GM21723 (cell line): ENCODE data around the gene MSANTD1.

ENCODE experiments used
- ATAC-seq: cut with Tn5 transposase; IDR thresholded peaks from one replicate; pipeline ENCODE4 v1.9.1; 2021; ENCODE audit warnings: mild to moderate bottlenecking, moderate library complexity; ENCODE audit not compliant: unreplicated experiment

Gene MSANTD1

DNA sequence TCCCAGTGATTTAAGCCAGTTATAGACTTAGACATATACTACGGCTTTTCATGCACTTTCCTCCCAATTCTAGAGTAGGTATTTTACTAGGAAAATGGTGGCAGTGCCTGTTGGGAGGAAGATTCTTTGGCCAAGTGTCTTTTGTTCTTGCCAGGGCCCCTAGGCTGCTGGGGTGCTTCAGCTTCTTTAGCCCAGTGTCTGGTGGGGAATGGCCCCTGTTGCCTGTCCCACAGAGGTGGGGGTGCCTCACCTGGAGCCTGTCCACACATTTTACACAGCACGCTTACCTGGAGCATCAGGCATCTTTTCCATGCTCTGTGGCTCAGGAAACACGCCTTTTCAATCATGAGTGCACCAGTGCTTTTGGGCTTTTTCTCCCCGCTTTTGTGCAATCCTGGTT is 33.2 kb upstream of the MSANTD1 start:
- ATAC-seq = no peak

DNA sequence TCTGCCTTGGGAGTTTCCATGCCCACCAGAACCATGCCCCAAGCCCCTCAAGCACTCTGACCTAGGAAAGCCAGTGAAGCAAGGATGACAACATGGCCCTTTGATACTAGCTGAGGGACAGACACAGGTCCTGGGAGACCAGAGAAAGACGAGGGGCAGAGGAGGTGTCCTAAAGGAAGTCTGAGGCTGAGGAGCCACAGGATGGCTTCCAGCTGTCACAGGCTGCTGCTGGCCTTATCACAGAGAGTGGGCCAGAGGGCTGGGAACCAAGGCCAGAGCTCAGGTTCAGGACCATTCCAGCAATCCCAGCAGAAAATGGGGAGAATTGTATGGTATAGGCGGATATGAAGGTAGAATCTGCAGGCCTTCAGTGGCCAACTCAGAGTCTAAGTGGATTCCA is 31.7 kb upstream of the MSANTD1 start:
- ATAC-seq = no peak

DNA sequence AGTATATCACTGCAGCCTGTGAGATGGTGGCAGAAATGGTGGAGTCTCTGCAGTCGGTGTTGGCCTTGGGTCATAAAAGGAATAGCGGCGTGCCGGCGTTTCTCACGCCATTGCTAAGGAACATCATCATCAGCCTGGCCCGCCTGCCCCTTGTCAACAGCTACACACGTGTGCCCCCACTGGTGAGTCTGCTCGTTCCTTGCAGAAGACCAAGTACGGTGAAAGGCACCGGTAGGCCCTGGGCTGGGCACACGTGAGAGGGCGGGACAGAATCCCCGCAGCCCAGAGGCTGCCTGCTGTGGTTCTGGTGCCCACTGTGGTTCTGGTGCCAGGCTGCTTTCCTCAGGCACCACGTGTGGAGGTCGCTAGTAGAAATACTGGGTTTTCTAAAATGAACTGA is 31.2 kb upstream of the MSANTD1 start:
- no peak for ATAC-seq

DNA sequence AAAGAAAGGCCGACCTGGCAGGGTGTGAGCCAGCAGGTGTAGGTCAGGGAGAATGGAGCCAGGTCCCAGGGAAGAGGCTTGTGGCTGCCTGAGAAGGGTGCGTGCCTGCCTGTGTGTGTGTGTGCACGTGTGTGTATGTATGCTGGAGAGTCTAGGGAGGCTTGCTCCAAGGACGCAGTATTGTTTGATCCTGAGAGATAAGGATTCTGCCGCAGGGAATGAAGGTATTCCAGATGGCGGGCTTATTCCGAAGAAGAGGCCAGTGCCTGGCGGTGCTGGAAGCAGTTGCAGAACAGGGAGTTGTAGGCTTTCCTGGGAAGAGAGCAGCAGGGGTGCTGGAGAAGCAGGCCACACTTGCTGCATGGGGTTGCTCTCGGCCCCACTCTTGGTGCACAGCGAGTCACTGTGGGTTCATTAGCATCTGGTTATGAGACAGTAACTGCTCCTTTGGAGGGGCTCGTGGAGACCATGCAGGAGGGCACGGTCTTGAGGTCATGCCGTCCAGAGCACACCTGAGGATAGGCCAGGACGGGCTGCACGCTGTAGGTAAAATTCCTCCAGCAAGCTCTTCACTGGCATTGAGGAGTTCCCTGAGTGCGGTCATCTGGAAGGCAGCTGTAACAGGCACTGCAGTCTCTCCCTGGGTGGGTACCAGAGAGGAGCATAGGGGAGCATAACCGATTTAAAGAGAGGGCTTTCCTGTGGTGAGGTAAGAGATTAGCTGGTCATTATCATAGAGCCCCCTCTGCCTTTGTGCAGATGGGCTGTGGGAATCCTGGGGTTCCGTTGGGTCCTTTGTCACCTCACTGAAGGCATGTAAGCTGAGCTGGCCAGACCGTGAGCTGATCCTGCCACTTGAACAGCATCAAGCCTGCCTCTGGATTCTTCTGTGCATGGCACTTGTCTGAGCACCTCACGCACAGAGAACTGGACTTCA is 29.9 kb upstream of the MSANTD1 start:
- ATAC-seq = no peak

DNA sequence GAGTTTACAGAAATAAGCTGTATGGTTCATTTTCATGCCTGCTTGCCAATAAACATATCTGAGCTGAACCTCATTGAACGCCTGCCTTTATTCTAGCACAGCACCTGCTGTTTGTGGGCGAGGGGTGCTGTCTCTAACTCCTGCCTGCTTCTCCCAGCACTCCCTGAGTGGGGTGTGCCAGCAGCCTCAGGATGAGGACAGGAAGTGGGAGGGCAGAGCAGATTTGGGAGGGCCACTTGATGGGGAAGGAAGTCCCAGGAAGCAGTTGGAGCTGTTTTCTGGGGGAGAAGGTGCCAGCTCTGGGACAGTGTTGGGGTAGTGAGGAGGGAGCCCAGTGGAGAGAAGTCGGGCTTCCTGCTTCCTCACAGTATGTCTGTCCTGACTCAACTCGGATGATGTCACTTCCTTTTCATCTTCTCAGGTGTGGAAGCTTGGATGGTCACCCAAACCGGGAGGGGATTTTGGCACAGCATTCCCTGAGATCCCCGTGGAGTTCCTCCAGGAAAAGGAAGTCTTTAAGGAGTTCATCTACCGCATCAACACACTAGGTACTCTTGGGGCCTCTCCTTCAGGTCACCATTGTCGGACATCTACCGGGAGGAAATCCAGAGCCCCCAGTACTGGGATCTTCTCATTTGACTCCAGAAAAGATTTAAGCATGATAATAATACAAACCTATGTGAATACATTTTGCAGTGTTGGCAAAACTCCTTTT is 29.0 kb upstream of the MSANTD1 start:
- no peak for ATAC-seq

DNA sequence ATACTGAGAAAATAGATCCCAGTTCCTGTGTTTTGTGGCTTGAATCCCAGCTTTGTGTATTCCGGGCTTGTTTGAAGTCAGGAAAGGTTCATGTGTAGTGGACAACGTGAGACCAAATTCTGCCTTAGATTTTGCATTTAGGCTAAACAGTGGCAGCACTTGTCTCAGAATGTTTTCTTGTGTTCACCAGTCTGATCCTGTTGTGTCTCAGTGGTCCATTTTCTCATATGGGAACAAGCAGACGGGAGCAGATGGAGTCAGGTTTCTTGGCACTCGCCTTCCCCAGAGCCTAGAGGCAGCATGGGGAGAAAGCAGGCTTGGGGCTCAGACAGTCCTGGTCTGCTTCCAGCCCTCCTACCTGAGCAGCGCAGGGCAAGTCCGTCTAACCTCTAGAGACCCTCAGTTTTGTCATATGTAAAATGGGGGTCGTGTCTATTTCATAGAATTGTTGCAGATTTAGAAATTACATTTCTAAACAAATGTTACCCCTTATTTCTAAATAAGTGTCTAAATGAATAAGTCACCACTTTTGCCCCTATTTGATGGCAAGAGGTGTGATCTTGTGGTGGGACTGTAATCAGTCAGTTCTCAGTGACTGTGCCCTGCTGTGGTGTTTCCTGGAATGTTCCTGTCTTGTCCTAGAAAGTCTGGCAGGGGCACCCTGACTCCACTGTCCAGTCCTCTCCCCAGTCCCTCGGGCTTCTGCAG is 28.3 kb upstream of the MSANTD1 start:
- ATAC-seq = no peak

DNA sequence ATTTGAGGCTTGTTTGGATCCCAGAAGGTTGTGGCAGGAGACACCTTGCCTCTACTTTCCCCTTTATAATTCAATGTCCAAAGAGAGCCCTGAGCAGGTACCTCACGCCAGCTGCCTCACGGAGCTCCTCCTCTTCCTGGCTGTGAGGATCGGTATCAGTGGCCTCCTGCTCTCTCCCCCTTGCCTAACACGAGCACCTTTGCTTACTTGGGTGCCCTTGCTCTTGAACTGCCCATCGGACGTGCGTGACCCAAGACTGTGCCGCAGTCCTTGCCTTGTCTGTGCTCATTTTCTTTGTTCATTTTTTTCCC is 27.8 kb upstream of the MSANTD1 start:
- ATAC-seq = no peak

DNA sequence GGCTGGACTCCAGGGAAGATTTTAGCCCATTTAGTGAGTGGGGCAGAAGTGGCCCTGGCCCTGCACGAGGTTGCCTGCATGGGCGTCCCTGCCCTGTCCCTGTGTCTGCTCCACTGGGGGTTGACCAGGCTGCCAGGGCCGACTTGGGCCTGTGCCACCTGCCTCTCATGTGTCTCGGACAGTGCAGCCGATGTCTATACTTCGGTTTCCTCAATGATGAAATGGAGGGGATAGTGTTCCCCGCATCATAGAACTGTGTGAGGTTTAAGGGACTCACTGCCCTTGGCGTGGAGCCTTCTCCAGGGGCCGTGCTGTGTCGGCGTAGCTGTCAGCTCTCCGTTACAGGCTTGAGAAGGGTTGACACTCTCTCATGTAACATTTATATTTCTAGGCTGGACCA is 27.0 kb upstream of the MSANTD1 start:
- ATAC-seq = no peak

DNA sequence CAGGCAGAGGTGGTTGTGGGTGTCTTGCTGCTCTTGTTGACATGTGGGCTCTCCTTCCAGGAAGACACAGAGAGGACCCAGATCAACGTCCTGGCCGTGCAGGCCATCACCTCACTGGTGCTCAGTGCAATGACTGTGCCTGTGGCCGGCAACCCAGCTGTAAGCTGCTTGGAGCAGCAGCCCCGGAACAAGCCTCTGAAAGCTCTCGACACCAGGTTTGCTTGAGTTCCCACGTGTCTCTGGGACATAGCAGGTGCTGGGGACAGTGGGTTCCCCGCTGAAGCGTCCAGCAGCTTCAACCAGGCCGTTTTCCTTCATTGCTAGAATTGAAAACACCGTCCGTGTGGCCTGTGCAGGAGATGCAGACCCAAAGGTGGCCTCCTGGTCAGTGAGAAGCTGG is 25.6 kb upstream of the MSANTD1 start:
- ATAC-seq = no peak

DNA sequence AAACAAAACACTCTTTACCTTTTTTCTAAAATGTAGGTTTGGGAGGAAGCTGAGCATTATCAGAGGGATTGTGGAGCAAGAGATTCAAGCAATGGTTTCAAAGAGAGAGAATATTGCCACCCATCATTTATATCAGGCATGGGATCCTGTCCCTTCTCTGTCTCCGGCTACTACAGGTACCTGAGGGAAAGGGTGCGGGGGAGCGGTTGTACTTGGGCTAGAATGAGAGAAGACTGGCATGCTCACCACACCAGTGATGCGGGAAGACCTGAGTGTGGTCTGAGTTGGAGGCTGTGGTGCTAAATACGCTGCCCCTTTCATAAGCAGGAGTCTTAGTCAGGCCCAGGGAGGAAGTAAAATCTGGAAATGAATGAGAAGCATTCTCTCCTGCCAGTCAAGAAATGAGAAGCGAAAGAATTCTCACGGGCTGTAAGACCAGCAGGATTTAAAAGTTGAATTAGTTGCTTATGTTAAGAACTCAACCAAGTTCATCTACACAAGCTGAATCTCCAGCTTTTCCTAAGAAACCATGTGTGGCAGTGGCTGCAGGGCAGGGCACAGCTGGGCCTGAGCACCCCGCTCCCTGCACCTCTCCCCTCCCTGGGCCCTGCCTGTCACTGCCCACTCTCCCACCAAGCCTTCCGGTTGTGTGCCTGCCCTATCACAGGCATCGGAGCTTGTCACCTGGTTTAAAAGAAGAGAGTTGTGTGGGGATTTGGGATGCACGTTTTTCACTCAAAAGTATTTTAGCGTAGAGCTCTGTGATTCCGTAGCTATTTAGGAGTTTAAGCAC is 24.8 kb upstream of the MSANTD1 start:
- ATAC-seq = no peak

DNA sequence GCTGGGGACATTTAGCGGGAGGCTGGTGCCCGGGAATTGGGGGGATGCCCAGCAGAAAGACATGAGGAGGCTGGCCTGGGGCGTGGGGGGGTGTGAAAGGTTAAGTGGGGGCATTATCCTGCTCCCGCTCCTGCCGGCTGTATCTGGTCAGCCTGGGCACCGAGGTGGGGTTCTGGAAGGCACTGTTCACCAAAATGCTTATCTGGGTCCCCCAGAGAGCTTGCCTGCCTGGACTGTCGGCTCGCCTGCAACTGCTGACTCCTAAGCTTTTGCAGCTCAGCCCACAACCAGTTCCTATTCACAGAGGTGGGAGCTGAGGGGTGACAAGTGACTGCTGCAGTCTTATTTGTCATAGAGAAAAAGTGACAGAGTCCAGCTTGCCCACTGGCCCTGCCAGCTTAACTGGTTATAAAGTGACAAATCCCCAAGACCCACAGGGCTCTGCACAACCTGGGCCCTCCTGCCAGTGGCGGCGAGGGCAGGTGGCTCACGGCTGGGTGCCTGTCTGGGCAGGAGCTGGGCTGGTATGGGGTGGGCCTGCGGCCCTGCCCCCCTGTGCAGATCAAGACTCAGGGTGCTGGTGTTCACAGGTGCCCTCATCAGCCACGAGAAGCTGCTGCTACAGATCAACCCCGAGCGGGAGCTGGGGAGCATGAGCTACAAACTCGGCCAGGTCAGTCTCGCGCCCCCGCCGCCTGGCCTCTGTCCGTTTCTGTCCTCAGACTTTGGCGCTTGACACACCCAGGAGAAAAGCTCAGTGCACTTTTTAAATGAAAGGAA is 23.7 kb upstream of the MSANTD1 start:
- ATAC-seq = no peak

DNA sequence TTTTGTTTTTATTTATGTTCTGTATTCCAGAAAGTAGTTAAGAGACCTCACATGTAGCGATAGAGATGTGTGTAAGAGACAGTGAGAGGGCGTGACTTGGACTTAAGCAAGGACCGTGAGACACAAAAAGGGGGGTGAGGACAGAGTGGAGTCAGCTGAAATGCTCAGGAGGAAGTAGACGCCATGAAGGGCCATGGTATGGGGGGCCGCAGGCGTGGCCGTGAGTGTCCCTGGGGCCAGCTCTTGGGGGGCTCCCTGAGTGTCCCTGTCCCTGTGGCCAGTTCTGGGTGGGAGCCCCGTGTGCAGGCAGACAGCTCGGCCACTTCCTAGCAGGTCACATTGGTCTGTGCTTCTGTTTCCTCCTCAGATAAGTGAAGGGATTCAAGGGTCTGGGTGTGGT is 23.0 kb upstream of the MSANTD1 start:
- ATAC-seq = no peak

DNA sequence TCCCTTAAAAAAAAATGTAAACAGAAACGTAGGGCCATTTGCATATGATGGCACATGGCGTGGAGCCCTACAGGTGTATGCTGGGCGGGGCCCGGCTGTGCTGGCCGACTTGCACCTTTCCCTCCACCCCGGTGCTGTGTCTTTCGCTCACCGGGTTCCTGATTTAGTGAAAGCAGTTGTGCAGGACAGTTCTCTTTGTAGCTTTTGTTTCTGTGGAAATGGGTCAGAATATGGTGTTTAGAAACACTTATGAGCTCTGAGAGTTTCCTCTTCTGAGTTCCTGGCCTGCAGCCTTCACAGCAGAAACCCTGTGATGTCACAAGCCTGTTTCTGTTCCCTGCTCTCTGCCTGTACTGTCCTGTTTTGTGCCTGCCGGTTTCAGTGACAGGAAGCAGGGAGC is 22.5 kb upstream of the MSANTD1 start:
- no peak for ATAC-seq

DNA sequence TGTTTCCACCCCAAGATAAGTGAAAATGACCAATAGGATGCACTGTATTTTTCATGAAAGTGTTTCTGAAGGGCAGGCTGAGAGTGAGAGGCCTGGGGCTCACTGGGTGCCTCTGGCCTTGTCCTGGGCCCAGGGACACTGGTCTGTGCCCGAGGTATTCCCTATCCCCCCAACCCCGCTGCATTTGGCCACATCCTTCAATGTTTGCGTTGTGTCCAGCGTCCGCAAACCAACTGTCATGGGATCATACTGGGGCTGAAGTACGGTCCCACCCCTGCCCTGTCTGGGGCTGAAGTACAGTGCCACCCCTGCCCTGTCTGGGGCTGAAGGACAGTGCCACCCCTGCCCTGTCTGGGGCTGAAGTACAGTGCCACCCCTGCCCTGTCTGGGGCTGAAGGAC is 22.0 kb upstream of the MSANTD1 start:
- ATAC-seq = no peak

DNA sequence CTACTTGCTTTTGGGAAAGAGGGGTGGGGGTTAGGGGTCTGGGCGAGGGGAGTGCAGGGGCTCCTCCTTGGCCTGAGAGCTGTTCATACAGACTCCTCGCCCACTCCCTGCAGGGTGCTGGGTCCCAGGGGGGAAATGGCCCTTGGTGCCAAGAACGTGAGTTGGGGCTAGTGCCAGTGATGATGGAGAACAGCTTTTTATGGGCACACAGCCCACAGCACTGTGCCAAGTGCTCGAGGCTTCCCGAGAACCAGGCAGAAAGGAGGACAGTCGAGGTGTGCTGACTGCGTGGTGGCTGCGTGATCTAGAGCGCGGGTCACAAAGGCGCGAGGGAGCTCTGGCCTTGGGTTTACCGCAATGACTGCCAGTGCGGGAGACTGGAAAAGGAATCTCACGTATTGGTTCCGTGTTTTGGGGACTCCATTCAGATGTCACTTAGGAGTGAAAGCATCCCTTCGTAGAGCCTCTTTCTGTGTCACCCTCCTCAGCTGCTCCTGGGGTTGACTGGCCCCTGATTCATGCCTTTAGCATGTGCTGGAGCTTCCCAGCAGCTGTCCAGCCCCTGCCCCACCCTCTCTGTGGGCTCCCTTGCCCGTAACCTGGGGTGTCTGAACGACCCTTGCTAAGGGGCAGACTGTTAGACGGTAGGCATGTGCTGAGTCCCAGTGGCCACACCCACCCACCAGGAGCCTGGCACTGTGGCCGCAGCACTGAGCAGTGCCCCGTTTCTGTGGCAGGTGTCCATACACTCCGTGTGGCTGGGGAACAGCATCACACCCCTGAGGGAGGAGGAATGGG is 20.9 kb upstream of the MSANTD1 start:
- ATAC-seq = no peak

DNA sequence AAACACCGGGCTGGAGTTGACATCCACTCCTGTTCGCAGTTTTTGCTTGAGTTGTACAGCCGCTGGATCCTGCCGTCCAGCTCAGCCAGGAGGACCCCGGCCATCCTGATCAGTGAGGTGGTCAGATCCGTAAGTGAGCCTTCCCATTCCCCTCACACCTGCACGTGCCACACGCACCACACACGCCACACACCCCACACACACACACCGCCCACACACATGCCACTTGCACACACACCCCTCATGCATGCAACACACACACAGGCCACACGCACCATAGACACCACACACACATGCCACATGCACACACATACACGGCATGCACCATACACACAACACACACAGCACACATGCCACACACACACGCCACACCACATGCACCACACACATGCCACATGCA is 20.1 kb upstream of the MSANTD1 start:
- no peak for ATAC-seq

DNA sequence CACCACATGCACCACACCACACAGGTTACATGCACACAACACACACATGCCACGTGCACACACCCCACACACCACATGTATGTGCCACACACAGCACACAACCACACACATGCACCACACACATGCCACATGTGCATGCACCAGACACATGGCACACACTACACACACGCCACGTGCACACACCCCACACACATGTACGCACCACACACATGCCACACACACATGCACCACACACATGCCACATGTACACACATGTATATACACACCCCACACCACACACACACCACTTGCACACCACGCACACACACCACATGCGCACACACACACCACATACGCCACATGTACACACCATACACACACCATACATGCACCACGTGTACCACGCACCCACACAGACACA is 19.6 kb upstream of the MSANTD1 start:
- ATAC-seq = no peak

DNA sequence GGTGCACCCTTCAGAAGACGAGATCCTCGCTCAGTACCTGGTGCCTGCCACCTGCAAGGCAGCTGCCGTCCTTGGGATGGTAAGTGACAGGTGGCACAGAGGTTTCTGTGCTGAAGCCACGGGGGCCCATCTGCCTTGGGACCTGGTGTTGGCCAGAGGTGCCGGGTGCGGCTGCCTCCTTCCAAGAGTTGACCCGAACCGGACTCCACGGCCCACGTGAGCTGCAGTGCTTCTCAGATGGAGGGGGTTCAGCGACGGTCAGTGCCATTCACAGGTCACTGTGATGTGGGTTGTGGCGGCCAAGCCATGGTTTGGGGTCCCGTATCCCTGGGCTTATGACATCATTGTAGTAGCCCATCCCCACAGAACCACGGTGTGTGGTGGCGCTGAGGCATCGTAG is 19.0 kb upstream of the MSANTD1 start:
- ATAC-seq = no peak

DNA sequence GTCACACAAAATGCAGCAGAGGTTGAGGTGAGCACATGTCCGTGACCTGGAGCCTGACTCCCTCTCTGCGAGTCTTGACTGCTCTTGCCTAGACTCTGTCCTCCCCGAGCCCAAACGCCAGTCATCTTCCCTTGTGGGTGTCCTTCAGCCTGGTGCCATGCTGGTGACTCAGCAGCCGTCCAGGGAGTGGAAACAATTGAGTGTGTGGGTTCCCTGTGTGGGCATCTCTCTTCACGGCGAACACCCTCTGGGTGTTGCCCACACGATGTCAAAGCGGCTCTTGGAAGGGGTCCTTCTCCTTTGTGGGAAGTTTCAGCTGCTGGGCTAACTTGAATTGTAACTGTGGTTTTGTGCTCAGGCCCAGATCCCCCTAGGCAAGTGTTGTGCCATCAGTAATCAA is 17.5 kb upstream of the MSANTD1 start:
- no peak for ATAC-seq

DNA sequence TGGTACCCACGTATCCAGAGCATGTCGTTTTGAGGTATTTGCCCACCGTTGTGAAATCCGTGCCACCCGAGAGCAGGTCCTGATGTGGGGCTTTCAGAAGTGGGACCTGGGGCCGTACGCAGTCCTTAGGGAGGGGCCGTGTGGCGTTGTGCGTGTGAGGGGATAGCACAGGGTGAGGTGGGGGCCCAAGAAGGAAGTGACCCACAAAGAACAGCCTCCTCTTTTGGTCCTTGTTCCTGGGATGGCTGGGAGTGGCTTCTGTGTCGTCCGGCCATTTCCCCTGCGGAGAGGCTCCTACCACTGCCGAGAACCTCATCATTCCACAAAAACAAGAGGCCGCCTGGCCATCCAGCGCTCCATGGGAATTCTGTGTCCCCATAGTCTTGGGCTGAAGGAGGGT is 17.0 kb upstream of the MSANTD1 start:
- ATAC-seq = no peak
